Measurements from ENCODE around the gene MTX1. TPM values are rescaled to one million over a fixed set of nuclear protein-coding genes. Genes with fewer than 3 reads are reported as not detected.
"Not testable (repeated sequence)": the region's sequence is repeated elsewhere in the genome, so short reads cannot be mapped to it uniquely, and the experiment has no call there.

MTX1 gene
- total RNA-seq, 1 donor from 2014 or later = 36.1 TPM

DNA sequence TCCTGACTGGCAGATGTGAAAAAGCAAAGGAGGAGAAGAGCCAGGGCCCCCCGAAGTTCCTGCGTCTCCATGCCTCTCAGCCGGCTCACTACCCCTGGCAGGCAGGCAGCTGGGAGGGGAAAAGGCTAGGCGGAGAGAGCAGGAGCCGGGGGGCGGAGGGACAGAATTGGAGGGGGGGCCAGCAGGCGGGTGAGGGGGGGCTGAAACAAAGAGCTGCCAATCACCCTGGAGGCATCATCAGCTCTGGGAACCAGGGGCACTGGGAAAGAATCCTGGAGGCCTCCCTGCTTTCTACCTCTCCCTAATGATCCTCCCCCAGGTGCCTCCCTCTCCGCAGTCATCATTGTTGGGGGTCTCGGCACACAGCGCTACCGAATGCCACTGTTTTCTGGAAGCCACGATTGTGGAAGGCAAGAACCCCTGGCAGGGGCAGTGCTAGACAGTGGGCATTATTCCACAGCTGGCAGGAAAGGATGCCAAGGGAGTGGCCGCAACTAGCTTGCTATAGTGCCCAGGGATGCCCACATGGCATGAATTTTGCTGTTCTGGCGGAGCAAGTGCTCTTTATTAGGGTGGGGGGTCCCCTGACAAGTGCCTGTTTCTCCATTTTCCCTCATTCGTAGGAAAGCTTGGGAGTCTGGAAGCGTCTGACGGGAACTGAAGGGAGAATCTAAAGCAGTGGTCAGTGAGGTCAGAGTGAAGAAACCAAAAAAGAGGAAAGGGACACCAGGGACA is 522 bp upstream of the MTX1 start, which contains the start of gene THBS3:
Gene THBS3, minus strand, starts transcription at position 92 of the 735 bp plus-strand sequence. Its CDS starts 21 bp downstream, at position 71.
- DNase-seq (ENCODE audit: low read depth in 2 of 2) = peak in 1 of 2 donors; percentile 50

DNA sequence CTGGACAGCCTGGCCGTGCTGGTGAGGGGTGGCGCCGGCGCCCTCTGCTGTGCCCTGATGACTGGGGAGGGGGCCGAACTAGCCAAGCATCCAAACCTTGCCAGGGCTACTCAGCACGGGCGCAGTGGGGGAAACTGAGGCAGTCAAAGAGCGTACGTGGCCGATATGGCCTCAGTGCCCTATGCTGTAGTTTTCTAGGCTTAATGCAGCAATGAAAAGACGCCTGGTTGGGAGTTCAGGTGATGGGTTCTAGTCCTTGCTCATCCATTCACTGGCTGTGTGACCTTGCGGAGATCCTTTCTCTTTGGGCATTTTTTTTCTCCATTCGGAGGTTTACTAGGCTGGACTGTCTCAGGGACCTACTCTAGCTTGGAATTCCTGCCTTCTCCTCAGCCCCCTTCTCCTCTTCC is 822 bp downstream of the MTX1 start:
- DNase-seq (ENCODE audit: low read depth in 2 of 2) = no peak

DNA sequence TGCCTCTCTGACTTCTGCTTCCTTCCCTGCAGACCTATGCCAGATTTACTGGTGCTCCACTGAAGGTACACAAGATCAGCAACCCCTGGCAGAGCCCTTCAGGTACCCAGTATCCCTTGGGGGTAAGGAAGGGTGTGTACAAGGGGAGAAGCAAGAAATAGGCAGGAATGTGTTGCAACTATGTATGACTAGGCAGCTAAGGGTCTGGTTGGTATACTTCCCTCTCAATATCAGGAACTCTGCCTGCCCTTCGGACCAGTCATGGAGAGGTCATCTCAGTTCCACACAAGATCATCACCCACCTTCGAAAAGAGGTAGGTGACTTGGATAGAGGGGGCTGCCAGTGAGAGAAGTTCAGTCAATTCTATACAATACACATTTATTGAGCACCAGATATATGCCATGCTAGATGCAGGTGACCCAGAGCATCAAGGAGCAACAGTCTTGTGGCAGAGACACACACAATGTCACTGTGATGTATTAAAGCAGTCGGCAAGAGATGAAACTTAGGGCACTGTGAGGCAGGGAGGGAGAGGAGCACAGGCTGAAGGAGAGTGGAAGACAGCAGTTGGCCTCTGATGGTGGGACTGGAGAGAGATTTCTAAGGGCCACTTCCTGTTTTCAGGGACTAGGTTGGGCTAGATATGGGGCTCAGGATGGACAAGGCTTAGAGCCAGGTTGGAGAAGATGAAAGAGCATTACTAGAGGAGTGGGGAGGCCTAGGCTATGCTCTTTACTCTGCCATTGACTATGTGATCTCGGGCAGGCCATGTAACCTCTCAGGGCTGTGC is 2.0 kb downstream of the MTX1 start:
- no peak for DNase-seq (ENCODE audit: low read depth in 2 of 2)

DNA sequence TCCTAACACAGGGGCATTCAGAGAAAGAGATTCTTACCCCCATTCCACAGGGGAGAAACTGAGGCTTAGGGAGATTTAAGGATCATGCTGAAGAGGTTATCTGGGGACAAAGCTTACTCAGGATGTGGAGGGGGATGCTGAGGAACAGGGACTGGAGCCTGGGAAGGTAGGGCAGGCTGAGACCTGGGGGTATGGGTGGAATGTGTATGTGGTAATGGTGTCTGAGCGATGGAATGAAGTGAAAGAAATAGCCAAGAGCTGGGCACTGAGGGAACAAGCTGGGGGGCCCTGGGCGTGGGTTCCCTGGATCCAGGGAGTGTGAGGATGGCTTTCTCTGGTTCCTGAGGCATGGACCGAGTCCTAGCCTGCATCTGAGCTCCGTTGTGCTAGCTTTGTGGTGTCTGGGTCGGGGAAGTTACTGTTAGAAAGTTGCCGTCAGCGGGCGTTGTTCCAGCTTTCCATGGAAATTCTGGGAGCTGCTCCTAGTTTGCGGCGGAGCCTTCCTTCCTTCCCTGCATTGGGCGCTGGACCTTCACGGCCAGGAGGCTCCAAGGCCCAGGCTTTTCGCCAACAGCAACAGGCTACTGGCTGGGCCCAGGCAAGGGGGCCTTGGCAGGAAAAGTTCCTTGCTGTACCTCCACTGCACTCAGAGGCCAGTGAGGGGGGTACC is 3.0 kb downstream of the MTX1 start:
- peak in 1 of 2 donors; percentile 71 for DNase-seq (ENCODE audit: low read depth in 2 of 2)

DNA sequence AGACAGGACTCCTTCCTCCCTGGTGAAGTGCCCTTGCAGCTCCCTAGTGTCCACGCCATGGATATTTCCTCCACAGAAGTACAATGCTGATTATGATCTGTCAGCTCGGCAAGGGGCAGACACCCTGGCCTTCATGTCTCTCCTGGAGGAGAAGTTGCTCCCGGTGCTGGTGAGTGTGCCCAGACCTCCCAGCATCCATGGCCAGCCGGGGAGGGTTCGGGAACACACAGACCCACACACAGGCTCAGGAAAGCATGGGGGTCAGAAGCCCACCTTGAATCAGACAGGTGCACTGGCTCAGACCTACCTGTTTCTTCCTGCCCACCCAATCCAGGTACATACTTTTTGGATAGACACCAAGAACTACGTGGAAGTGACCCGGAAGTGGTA is 3.6 kb downstream of the MTX1 start:
- not testable (repeated sequence) for DNase-seq (ENCODE audit: low read depth in 2 of 2)

DNA sequence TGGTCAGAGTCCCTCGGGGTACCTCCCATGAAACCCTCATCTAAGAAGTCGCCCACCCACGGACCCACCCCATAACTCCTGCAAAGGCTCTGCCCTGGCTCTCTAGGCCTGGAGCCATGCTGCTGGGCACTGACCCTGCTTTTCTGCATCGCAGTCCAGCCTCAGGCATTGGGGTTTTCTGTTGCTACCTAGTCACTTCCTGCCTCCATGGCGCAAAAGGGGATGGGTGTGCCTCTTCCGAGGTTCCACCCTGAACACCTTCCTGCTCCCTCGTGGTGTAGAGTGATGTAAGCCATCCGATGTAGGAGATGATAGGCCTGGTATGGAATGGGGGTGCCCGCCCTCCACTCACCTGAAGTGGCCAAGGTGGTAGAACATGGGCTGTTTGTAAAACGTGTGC is 6.2 kb downstream of the MTX1 start:
- not testable (repeated sequence) for DNase-seq (ENCODE audit: low read depth in 2 of 2)

- DNase-seq (ENCODE audit: low read depth in 2 of 2) = peak in 1 of 2 donors; percentile 49
Measured at GRCh38 chr1:155218854-155219591, 10.5 kb downstream of the MTX1 start.

DNA sequence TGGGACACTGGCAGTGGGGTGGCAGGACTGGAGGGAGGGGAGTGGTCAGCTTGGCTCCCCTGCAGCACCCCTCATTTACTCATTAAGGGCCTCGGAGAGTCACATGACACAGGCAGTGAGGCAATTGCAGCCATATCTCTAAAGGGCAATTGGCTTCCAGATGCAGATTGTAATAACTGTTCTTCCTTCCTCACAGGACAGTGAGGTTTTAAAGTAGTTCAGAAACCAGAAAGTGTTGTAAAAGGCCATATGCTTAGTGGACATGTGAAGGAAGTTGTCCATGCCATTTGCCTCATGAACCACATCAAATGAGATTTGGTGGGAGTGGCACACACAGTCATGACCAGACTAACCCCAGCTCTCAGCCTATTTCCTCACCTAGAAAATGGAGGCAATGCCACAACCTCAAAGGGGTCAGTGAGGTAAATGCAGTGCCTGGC is 11.1 kb downstream of the MTX1 start:
- DNase-seq (ENCODE audit: low read depth in 2 of 2) = no peak

DNA sequence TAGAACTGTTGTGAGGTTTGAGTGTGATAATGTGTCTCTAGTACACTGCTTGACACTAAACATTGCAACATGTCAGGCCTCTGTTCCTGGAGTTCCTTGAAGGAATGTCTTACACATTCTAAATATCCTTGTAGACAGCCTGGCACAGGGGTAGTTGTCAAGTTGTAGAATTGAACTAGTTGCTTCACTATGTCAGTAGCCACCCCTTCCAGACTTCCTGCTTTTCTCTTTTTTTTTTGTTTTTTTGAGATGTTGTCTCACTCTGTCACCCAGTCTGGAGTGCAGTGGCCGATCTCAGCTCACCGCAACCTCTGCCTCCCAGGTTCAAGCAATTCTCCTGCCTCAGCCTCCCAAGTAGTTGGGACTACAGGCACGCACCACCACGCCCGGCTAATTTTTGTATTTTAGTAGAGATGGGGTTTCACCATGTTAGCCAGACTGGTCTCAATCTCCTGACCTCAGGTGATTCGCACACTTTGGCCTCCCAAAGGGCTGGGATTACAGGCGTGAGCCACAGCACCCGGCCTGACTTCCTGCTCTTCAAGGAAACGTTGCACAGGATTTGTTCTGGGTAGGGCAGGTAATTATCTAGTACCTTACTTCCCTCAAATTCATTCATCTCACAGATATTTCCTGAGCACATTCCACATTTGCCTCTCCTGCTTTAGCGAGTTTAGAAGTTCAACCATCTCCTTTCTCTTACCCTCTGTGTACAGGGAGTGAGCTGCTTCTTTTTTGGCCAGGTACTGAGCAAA is 11.9 kb downstream of the MTX1 start:
- DNase-seq (ENCODE audit: low read depth in 2 of 2) = not testable (repeated sequence)

- no peak for DNase-seq (ENCODE audit: low read depth in 2 of 2)
Measured at GRCh38 chr1:155223047-155223446, 14.6 kb downstream of the MTX1 start.

- DNase-seq (ENCODE audit: low read depth in 2 of 2) = not testable (repeated sequence)
Measured at GRCh38 chr1:155225404-155225759, 16.9 kb downstream of the MTX1 start.

DNA sequence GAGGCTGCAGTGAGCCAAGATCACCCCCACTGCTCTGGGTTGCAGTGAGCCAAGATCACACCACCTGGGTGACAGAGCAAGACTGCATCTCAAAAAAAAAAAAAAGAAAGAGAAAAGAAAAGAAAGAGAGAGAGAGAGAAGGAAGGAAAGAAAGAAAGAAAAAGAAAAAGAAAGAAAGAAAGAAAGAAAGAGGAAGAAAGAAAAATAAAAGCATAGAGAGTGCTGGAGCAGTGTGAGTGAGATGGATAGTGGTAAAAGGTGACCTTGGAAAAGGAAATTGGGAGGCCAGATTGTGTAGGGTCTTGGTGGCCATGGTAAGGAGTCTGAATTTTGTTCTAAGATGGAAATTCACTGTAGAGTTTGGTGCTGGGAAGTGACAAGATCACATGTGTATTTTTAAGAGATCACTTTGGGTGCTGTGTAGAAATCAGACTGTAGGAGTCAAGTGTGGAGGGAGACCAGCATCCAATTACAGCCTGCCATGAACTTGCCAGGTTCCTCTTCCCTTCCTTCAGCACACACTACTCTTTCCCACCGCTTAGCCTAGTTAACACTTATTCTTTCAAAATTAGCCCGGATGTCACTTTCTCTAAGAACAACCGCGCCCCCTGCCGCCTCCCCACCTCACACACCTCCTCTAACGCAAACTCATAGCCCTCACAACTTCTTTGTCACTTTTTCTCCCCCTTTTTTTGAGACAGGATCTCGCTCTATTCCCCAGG is 17.9 kb downstream of the MTX1 start:
- DNase-seq (ENCODE audit: low read depth in 2 of 2) = peak in 1 of 2 donors; percentile 88

DNA sequence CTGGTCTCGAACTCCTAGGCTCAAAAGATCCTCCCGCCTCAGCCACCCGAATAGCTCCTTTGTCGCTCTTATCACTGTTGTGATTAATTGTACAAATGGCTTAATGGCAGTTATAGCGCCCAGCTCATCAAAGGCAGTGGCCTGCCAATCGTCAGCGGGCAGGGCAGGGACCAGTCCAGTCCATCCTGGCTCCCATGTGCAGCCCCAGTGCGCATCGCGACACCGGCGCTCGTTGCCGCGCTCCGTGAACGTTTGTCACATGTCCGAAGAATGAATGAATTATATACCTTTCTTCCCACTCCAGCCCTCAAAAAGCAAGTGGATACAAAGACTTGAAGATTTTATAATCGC is 18.4 kb downstream of the MTX1 start:
- peak in 1 of 2 donors; percentile 79 for DNase-seq (ENCODE audit: low read depth in 2 of 2)

- DNase-seq (ENCODE audit: low read depth in 2 of 2) = peak; percentile 97 to 99
Measured at GRCh38 chr1:155227261-155228095, 19.0 kb downstream of the MTX1 start.

DNA sequence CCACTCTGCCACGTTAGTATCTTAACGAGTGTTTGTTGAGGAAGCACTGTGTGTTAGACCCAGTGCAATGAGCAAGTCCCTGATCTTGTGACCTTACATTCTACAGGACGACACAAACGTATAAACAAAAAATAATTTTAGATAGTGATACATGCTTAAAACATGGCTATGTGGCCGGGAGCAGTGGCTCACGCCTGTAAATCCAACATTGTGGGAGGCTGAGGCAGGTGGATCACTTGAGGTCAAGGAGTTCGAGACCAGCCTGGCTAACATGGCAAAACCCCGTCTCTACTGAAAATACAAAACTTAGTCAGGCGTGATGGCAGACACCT is 19.6 kb downstream of the MTX1 start:
- no peak for DNase-seq (ENCODE audit: low read depth in 2 of 2)

GRCh38 chr1:155231302-155231701 is 22.8 kb downstream of the MTX1 start:
- not testable (repeated sequence) for DNase-seq (ENCODE audit: low read depth in 2 of 2)

- peak in 1 of 2 donors; percentile 74 for DNase-seq (ENCODE audit: low read depth in 2 of 2)
Measured at GRCh38 chr1:155232001-155232978, 23.8 kb downstream of the MTX1 start.

GRCh38 chr1:155233502-155233901 is 25.0 kb downstream of the MTX1 start:
- not testable (repeated sequence) for DNase-seq (ENCODE audit: low read depth in 2 of 2)
